Measurements from ENCODE around the gene NDUFB2.
"Not testable (repeated sequence)": the region's sequence is repeated elsewhere in the genome, so short reads cannot be mapped to it uniquely, and the experiment has no call there.

Gene NDUFB2

GRCh38 chr7:140673063-140673773 is 23.3 kb upstream of the NDUFB2 start:
- no peak for DNase-seq

DNA sequence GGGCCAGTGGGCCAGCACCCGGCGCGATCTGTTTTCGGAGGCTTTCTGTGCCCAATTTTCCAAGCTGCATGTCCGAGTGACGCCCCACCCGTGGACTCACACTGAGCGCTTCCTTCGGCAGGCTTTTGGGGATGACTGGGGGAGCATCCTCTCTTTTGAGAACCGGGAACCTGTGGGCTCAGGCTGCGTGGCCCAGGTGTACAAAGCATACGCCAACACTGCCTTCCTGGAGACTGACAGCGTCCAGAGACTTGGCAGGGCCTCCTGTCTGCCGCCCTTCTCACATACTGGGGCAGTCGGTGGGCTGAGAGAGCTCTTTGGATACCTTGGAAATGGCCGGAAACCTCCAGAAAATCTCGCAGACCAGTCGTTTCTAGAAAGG is 22.7 kb upstream of the NDUFB2 start:
- no peak for DNase-seq

- DNase-seq = no peak
These were observed 22.1 kb upstream of the NDUFB2 start for GRCh38 chr7:140674356-140674800.

- DNase-seq = no peak
These were observed 21.4 kb upstream of the NDUFB2 start for GRCh38 chr7:140674899-140675701.

- DNase-seq = no peak
These were observed 20.8 kb upstream of the NDUFB2 start for GRCh38 chr7:140675726-140676125.

GRCh38 chr7:140676306-140676705 is 20.2 kb upstream of the NDUFB2 start:
- peak; percentile 25 for DNase-seq

GRCh38 chr7:140676956-140677355 is 19.6 kb upstream of the NDUFB2 start:
- not testable (repeated sequence) for DNase-seq

- no peak for DNase-seq
These were observed 19.0 kb upstream of the NDUFB2 start for GRCh38 chr7:140677496-140677895.

DNA sequence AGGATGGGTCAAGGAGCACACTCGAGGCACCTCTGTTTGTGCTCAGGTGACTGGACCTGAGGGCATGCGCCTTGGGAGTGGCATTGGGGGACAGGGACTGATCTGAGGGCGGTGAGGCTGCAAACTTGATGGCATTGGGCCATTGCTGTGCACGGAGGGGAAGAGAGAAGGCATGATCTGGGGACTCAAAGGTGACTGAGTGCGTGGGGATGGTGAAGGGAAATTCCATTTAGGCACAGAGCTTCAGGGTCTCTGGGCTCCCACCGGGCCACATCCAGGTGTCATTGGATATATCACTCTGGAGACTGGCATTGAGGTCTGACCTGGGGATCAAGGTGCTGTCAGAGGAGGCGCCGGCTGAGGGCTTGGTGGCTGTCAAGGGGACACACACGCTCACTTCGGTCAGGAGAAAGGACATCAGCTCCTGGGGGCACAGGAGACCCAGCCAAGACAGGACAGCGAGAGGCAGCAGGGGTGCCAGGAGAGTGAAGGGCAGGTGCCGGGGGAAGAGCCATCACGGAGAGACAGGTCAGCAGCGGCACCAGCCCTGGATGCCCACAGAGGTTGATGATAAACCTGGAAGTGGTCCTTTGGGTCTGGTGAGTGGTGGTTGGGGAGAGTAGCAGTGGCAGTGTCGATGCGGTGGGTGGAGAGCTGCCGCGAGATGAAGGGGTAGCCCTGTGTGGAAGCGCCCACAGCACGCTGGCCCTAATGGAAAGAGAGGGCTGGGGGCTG is 18.3 kb upstream of the NDUFB2 start:
- no peak for DNase-seq

GRCh38 chr7:140678816-140679130 is 17.7 kb upstream of the NDUFB2 start:
- no peak for DNase-seq

- no peak for DNase-seq
These were observed 17.3 kb upstream of the NDUFB2 start for GRCh38 chr7:140679186-140679585.

DNA sequence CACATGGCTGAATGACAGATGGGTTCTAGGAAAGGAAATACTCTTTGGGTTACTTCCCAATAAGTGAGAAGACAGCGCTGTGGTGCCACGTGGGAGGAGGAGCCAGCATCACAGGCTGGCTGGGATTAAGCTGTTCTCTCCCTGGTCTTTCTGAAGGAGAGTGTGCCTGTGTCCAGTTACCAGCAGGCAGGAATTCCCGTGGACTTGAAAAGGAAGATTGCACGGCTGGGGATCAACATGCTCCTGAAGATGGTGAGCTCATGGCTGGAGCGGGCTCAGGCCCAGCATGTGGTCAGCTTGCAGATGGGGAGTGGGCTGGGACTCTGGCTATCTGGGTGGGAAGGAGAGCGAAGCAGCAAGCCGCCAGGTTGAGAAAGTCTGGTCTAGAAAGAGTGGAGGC is 15.6 kb upstream of the NDUFB2 start:
- DNase-seq = no peak

DNA sequence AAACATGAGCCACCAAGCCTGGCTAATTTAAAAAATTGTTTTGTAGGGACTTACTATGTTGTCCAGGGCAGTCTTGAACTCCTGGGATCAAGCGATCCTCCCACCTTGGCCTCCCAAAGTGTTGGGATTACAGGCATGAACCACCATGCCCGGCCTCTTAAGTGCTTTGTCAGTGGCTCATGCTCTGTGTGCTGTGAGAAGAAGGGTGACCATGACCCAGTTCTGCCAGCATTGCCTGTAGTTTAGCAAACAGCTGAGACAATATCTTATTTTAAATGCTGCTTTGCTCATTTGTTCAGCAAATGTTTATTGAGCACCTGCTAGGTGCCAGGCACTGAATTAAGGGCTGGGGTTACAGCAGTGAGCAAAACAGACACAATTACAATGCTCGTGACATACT is 14.7 kb upstream of the NDUFB2 start:
- DNase-seq = no peak

DNA sequence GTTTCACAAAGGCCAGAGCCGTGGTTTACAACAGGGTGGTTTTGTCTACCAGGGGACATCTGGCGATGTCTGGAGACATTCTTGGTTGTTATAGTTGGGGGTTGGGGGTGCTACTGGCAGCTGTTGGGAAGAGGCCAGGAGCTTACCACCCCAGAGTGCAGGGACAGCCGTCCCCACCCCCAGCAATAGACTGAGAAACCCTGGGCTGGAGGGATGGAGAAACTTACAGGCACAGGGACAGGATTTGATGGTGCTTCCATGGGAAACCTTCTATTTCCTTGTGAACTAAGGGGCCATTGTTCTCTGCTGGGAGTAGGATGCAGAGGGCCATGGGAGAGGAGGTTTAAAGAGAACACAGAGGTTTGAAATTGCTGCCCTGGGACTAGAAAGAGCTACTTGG is 12.9 kb upstream of the NDUFB2 start:
- DNase-seq = no peak

- DNase-seq = no peak
These were observed 12.2 kb upstream of the NDUFB2 start for GRCh38 chr7:140684066-140684950.

- no peak for DNase-seq
These were observed 11.0 kb upstream of the NDUFB2 start for GRCh38 chr7:140685407-140686087.

DNA sequence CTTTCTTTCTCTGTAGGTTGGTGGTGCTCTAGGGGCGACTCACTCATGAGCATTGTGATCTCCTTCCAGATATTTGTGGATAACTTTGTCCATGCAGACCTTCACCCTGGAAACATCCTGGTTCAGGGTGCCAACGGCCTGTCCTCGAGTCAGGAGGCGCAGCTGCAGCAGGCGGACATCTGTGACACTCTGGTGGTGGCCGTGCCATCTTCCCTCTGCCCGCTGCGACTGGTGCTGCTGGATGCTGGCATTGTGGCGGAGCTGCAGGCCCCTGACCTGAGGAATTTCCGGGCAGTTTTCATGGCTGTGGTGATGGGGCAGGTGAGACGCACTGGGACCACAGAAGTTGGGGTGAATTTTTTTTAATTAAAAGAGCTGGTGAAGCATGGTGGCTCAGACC is 9.6 kb upstream of the NDUFB2 start:
- DNase-seq = no peak

- DNase-seq = no peak
These were observed 8.2 kb upstream of the NDUFB2 start for GRCh38 chr7:140688341-140688740.

- DNase-seq = no peak
These were observed 7.0 kb upstream of the NDUFB2 start for GRCh38 chr7:140689199-140690152.

- no peak for DNase-seq
These were observed 5.0 kb upstream of the NDUFB2 start for GRCh38 chr7:140691376-140692045.
